GM18517 (cell line): ENCODE results near the gene DPH7.
"Not testable (repeated sequence)": the region's sequence is repeated elsewhere in the genome, so short reads cannot be mapped to it uniquely, and the experiment has no call there.

Experiments used
- ATAC-seq: cut with Tn5 transposase; IDR thresholded peaks from one replicate; pipeline ENCODE4 v1.9.1; 2021; ENCODE audit warnings: mild to moderate bottlenecking, moderate library complexity; ENCODE audit not compliant: unreplicated experiment

The DPH7 gene

DNA sequence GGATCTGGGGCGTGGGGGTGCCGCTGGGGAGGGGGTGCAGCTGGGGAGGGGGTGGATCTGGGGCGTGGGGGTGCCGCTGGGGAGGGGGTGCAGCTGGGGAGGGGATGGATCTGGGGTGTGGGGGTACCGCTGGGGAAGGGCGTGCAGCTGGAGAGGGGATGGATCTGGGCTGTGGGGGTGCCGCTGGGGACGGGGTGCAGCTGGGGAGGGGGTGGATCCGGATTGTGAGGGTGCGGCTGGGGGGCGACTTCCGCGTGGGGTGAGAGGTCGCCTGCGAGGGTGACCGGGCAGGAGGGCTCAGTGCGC lies 27.8 kb downstream of the DPH7 start:
- not testable (repeated sequence) for ATAC-seq

DNA sequence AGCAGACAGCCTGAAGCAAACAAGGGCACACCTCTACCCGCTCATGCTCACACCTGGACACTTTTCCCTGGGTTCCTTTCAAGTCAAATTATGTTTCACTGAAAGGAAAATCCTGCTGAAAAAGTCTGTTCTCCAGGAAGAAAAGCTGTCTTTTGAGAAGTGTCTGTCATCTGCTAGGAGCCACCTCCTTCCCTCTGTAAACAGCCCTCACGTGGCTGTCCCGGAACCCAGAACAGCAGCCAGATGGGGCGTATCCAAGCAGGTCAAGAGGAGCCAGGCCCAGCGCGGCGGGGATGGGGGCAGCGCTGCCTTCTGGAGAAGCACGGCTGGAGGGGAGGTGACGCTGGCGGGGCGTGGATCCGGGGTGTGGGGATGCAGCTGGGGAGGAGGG lies 28.5 kb downstream of the DPH7 start, which contains the start of gene PNPLA7:
Gene PNPLA7, minus strand, starts transcription at position 172 of the 391 bp plus-strand sequence. CDS start 205 bp downstream, outside the sequence.
- no peak for ATAC-seq

DNA sequence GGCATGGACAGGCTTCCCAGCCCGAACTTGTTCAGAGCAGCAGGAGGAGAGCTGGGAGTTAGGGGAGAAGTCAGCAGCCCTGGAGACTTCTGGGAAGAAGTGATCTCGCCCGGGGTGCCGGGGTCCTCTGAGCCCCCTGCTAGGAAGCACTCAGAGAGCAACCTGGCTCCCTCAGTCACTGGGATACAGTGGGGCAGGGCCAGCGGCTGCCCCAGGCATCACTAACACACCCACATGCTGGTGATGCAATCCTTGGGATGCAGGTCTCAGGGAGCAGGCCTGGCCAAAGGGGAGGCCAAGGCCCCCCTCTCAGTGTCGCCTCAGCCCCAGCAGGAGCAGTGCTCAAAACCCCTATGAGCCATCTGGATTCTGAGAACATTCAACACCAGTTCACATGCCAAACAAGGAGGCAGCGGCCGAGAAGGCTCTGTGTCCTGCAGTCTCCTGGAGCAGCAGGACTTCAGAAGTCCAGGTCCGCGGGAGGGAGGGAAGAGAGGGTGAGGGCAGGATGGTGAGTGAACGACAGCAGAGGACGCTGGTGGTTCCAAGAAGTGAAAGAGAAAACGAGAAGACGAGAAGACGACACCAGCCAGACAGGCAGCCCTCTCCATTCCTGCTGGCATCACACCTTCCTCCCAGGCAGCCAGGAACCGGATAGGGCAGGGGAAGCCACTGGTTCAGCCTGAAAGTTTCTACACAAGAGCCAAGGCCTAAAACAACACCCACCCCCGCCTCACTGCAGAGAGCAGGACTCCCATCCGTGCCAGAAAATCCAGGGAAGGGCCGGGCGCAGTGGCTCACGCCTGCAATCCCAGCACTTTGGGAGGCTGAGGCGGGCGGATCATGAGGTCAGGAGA lies 30.8 kb downstream of the DPH7 start:
- ATAC-seq = no peak

DNA sequence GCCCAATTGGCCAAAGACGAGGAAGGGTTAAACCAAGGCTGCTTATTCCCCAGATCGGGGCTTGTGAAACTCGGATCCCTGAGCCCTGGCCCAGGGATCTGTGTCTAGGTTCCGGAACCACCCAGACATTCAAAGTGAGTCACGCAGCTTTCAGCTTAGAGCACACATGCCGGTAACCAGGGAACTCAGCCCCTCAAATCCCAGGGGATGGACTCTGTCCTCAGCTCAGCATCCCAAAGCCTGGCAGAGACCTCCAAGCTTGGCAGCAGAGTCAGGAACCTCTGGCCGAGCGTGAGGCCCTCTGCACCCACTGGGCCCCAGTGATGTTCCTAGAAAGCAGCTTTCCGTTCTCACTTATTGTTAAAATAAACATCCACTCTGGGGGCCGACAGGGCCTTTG lies 33.6 kb downstream of the DPH7 start:
- ATAC-seq = no peak

DNA sequence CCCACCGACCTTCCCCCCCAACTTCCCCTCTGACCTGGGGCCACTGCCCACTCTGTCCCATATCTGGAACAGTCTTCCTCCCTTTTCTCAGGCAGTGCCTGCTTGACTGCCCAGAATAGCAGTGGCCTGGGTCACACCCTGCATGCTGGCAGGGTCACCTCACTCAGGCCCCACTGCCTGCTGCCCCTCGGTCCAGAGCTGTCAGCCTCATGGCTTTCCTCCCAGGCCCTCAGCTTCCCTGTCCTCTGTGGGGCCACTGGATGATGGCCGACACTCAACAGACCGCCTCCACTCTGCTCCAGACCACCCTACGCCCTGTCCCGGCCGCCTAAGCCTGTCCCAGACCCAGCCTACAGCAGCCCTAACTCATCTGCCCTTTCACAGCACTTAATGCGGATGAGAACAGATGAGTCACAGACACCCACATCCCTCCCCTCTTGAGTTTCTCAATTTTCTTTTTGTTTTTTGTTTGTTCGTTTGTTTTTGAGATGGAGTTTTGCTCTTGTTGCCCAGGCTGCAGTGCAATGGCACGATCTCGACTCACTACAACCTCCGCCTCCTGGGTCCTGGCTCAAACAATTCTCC lies 34.5 kb downstream of the DPH7 start:
- no peak for ATAC-seq

DNA sequence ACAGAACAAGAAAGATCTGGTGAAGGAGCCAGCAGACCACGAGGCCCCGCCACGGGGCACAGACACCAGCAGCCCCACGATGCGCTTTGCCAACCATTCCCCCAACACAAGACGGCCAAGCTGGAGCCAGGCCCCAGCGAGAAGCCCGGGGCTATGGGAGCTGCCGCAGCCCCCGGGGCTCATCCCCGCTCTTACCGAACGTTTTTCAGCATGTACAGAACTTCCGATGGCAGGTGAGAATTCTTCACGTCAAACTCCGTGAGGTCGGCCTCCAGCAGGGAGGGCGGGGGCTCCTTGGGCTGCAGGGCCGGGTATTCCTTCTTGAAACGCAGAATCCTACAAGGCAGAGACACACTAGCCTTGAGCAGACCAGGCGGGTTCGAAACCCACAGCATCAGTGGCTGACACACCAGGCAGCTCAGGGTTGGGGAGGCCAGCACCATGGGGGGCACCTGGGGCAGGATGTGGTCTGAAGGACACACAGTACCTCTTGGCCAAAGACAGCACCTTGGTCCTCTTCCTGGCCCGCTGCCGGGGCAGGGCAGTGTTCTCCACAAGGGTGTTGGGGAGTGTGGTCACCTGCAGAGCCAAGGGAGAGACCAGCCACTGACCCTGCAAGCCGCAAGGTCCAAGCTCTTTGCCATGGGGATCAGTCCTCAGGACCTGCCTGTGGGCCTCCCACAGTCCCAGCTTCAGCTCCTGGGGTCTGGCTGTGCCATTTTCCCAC lies 35.3 kb downstream of the DPH7 start:
- ATAC-seq = no peak

DNA sequence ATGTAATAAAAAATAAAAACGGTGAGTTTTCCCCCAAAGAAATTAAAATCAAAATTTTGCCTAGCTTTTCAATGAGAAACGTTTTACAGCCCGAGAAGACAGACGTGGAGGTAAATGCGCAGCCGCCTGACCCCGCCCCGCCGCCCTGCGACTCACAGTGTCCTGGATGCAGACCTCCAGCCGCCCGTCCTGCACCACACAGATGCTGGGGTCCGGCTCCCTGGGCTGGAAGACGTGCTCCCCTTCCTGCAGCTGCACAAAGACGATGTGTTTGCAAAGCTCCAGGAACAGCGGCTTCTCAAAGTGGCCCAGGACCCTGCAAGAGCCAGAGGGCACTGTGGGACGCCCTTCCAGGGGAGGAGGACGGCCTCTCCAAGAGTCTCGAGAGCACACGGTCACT lies 36.2 kb downstream of the DPH7 start:
- ATAC-seq = no peak

DNA sequence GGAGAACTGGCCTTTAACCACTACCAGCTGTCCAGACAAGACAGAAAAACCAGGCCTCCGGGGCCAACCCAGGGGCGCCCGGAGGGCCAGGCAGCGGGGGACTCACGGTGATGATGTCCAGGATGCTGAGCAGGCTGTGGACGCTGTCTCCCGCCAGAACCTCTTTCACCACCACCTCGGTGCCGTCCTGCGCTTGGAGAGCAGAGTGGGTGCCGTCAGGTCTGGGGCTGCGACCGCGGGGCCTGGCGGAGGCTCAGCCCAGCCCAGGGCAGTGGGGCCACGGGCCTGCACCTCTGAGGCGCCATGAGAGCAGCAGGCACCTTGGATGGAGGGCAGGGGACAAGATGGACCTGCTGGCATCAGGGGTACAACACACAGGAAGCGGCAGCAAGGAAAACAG lies 38.2 kb downstream of the DPH7 start:
- no peak for ATAC-seq

DNA sequence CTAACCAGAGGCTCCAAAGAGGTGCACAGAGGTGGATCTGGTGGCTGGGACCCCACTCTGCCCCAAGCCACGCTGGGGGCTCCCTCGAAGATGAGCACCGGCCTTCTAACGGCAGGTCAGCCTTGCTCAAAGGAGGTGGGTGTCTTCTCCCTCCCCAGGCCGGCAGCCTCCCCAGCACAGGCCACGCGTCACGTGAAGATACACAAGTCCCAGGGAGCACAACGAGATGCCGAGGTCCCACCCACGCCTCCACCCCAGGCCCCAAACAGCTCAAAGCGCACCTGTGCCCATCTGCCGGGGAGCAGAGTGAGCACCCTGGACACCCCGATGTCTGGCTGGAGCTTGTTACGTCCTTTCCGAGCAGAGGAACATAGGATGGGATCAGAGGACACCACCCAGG lies 40.7 kb downstream of the DPH7 start:
- no peak for ATAC-seq

DNA sequence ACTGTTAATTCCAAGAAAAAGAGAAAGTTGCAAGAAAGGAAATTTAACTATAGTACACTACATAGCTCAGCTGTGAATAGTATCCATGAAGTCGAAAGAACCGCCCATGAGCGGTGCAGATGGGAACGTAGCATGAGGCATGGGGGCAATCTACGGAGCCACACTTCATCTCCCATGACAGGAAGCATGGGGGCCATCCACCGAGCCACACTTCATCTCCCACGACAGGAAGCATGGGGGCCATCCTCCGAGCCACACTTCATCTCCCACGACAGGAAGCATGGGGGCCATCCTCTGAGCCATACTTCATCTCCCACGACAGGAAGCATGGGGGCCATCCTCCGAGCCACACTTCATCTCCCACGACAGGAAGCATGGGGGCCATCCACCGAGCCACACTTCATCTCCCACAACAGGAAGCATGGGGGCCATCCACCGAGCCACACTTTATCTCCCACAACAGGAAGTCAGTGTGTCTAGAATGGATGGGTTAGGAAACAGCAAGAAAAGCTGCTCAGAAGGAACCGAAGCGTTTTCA lies 42.1 kb downstream of the DPH7 start:
- ATAC-seq = not testable (repeated sequence)

DNA sequence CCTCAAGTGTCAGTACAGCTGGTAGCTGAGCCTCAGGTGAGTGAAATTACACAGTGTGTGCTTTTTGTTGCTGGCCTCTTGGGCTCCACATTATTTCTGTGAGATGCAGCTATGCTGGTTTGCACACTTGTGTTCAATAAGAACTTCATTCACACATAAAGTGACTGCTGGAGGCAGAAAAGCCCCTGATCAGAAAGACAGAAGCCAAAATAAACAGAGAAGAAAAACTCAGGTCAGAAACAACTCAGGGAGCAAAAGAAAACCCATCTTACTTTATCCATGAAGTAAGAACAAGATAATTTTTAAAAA lies 43.7 kb downstream of the DPH7 start:
- no peak for ATAC-seq

DNA sequence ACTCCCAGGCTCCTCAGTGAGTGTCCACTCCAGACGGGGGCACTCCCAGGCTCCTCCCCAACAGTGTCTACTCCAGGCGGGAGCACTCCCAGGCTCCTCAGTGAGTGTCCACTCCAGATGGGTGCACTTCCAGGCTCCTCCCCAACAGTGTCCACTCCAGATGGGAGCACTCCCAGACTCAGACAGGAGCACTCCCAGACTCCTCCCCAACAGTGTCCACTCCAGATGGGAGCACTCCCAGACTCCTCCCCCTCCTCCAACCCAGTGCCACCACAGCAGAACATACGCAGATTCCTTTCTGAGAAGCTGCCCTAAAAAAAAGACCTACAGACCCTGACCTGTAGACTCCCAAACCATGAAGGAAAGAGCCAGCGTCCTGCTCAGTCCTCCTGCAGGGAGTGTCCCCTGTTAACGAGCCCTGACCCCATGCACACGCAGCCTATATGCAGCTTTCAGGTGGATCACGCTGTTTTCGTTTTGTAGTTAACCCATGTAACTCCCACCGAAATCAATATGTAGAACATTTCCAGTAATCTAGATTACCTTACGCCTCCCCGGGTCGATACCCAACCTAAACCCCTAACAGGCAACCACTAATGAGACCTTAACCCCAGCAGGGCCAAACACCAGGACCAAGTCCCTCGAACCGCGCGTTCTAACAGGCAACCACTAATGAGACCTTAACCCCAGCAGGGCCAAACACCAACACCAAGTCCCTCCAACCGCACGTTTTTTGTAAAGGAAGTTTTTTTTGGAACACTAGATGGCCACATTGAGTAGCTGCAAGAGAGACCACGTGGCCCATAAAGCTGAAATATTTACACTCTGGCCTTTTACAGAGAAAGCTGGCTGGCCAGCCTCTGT lies 44.2 kb downstream of the DPH7 start:
- ATAC-seq = no peak

DNA sequence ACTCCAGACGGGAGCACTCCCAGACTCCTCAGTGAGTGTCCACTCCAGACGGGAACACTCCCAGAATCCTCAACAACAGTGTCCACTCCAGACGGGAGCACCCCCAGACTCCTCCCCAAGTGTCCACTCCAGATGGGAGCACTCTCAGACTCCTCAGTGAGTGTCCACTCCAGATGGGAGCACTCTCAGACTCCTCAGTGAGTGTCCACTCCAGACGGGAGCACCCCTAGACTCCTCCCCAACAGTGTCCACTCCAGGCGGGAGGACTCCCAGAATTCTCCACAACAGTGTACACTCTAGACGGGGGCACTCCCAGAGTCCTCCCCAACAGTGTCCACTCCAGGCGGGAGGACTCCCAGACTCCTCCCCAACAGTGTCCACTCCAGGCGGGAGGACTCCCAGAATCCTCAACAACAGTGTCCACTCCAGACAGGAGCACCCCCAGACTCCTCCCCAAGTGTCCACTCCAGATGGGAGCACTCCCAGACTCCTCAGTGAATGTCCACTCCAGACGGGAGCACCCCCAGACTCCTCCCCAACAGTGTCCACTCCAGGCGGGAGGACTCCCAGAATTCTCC lies 45.7 kb downstream of the DPH7 start:
- ATAC-seq = not testable (repeated sequence)

DNA sequence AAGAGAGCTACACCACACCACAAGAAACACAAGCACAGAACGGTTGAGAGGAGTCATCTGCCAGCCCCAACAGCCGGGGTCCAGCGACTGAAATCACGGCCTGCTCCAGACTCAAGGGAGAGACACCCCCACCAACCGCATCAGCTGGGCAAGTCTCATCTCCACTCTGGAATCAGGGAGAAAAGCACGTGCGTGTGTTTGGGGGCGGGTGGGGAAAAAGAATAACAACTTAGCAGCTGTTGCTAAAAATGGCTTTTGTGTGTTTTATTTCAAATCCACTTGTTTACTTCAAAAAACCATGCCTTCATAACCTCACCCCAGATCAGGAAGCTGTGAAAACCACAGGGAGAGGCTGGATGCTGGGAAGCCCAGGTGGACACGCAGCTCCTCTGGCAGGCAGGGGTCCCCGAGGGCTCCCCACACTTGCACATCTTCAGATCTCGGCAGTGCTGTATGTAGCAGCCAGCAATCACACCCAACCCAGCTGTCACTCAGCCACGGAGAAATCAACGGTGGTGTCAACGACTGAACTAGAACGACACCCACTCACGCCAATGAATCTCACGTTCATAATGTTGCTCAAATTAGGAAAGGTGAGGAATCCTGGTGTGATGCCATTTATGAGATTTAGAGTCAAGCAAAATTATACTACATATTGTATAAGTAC lies 47.5 kb downstream of the DPH7 start:
- no peak for ATAC-seq

DNA sequence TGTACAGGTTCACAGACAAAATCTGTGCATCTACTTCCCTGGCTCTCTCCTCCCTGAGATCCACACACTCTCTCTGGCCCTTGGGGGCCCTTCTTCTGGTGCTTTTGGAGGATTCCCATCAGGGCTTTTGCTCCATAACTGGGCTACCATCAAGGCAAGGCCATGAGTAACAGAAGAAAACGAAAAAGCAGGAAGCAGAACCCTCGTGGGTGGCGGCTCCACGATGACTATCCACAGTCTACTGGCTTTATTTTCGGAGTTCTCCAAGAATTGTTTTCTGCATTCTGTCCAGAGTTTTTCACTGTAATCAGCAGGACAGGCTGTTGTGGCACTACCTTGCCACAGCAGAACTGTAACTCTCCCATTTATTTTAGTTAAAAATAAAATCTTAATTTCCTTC lies 48.4 kb downstream of the DPH7 start:
- no peak for ATAC-seq

DNA sequence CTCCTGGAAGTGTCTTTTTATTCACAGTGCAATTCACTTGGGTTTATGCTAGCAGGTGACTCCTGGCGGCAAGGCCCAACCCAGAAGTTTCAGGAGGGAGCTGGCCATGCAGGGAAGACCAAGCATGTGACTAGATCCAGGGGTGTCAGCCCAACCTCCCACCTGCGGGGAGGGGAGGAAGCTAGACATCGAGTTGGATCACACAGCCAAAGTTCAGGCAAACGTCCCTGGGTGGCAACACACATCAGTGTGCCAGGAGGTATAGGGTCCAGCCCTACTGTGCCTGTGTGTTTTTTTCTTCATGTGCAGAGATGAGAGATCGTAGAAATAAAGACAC lies 53.8 kb downstream of the DPH7 start:
- no peak for ATAC-seq

DNA sequence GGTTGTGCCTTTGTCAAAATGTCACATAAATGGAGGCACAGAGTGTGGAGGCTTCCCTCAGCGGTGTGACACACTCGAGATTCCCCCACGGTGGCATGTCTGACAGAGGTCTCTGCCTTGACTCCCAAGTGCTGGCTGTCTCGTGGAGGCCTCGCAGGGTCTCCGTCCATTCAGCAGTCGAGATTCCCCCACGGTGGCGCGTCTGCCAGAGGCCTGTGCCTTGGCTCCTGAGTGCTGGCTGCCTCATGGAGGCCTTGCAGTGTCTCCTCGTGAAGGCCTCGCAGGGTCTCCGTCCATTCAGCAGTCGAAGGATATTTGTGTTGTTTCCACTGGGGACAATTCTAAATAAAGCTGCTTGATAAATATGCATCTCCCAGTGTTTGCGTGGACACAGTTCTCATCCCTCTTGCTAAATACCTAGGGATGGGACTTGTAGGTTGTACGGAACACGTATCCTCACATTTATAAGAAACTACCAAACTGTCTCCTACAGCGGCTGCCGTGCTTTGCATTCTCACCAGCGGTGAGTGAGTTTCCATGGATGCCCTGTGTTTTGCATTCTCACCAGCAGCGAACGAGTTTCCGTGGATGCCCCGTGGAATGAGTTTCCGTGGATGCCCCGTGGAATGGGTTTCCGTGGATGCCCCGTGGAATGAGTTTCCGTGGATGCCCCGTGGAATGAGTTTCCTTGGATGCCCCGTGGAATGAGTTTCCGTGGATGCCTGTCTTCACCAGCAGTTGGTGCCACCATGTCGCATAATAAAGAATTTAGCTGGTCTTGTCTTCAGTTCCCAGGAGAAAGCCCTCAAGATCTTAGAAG lies 54.4 kb downstream of the DPH7 start:
- ATAC-seq = no peak

DNA sequence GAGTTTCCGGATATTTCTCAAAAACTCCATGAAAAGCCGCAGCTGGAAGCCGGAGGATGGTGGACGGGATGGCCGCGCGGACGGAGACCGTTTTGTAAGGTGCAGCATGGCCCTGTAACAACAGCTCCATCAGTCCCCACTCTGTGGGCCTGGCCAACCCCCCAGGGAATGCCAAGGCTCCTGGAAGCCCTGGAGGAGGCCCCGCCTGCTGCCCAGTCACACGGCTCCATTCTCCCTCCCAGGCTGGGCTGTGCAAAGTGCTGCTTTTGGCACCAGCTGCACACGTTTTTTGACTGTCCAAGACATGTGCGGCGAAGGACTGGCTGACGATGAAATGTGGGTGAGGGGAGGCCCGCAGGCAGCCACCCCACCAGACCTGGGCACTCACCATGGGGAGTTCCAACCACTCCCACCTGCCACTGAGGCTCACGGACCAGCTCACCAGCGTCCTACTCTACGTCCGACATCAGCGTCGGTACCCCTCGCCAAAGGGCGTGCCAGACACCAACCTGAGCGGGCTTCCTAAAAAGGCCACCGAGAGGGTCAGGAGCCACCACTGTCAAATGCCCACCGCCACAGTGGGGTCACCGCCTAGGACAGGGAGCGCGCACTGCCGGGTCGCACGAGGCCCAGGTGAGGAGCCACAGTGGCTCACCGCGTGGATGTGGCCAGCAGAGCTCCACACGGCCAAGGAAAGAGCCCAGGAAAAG lies 55.8 kb downstream of the DPH7 start:
- ATAC-seq = no peak
